ENCODE data around the gene GALP.
"Not testable (repeated sequence)": the region's sequence is repeated elsewhere in the genome, so short reads cannot be mapped to it uniquely, and the experiment has no call there.

GALP gene

GRCh38 chr19:56174086-56174485 lies 1.7 kb upstream of the GALP start:
- Histone ChIP-seq H4K20me1 (ENCODE audit: insufficient read depth, low read length) (no peaks in the 10 kb centered on the region), H3K36me3 (replicated peaks; ENCODE audit: low read depth, low read length) (no peaks in the 10 kb centered on the region), H3K9ac (ENCODE audit: low read length) (no peak overlapping the region), H3K4me1 (ENCODE audit: low read length) (peaks cover 6% of the 10 kb centered on the region), H3K4me3 (ENCODE audit: low read length) (no peak overlapping the region), H3K4me2 (ENCODE audit: low read length) (no peak overlapping the region), H3K9me3 (ENCODE audit: insufficient read depth, low read length) (no peaks in the 10 kb centered on the region), H3K27ac (ENCODE audit: low read length) (no peak overlapping the region), H2AFZ (ENCODE audit: low read depth, low read length) (no peak overlapping the region), H3K27me3 (ENCODE audit: low read depth, low read length) (peaks cover 11% of the 10 kb centered on the region; the same call in 1 of the 2 replicates), H3K79me2 (ENCODE audit: low read length) (no peaks in the 10 kb centered on the region)
- TF ChIP-seq EZH2phosphoT487 (IDR thresholded peaks at IDR 0.05; ENCODE audit: low read depth) (no peak), CTCF (IDR thresholded peaks at IDR 0.05; ENCODE audit: low read depth, low read length) (no peak)

GRCh38 chr19:56174550-56174949 lies 1.3 kb upstream of the GALP start:
- Histone ChIP-seq H2AFZ (ENCODE audit: low read depth, low read length) (no peak overlapping the region), H3K4me2 (ENCODE audit: low read length) (no peak overlapping the region), H3K4me1 (ENCODE audit: low read length) (peaks cover 6% of the 10 kb centered on the region)

GRCh38 chr19:56176310-56176709 lies 502 bp downstream of the GALP start:
- not testable (repeated sequence) for H3K4me1 ChIP-seq (ENCODE audit: low read length); H3K36me3 ChIP-seq (replicated peaks; ENCODE audit: low read depth, low read length); H3K27me3 ChIP-seq (ENCODE audit: low read depth, low read length); H3K4me3 ChIP-seq (ENCODE audit: low read length); H3K9ac ChIP-seq (ENCODE audit: low read length); H3K4me2 ChIP-seq (ENCODE audit: low read length); H2AFZ ChIP-seq (ENCODE audit: low read depth, low read length); H3K9me3 ChIP-seq (ENCODE audit: insufficient read depth, low read length); H3K79me2 ChIP-seq (ENCODE audit: low read length); H3K27ac ChIP-seq (ENCODE audit: low read length); H4K20me1 ChIP-seq (ENCODE audit: insufficient read depth, low read length)

More at GRCh38 chr19:56174550-56174949, 1.3 kb upstream of the GALP start:
- Histone ChIP-seq H3K27me3 (ENCODE audit: low read depth, low read length) (peaks cover 11% of the 10 kb centered on the region; the same call in 1 of the 2 replicates), H3K79me2 (ENCODE audit: low read length) (no peaks in the 10 kb centered on the region), H3K9me3 (ENCODE audit: insufficient read depth, low read length) (no peaks in the 10 kb centered on the region), H3K36me3 (replicated peaks; ENCODE audit: low read depth, low read length) (no peaks in the 10 kb centered on the region), H4K20me1 (ENCODE audit: insufficient read depth, low read length) (no peaks in the 10 kb centered on the region), H3K4me3 (ENCODE audit: low read length) (no peak overlapping the region), H3K9ac (ENCODE audit: low read length) (no peak overlapping the region), H3K27ac (ENCODE audit: low read length) (no peak overlapping the region)
- TF ChIP-seq EZH2phosphoT487 (IDR thresholded peaks at IDR 0.05; ENCODE audit: low read depth), result no peak
- TF ChIP-seq CTCF (IDR thresholded peaks at IDR 0.05; ENCODE audit: low read depth, low read length), result no peak

GRCh38 chr19:56176881-56177280 lies 1.1 kb downstream of the GALP start:
- Histone ChIP-seq H3K36me3 (replicated peaks; ENCODE audit: low read depth, low read length) (no peaks in the 10 kb centered on the region), H3K27ac (ENCODE audit: low read length) (no peak overlapping the region), H3K79me2 (ENCODE audit: low read length) (no peaks in the 10 kb centered on the region), H3K4me3 (ENCODE audit: low read length) (no peak overlapping the region), H3K4me2 (ENCODE audit: low read length) (no peak overlapping the region), H3K27me3 (ENCODE audit: low read depth, low read length) (0 out of 2 replicates have a peak, but pooled peaks cover 6% of the 10 kb centered on the region), H2AFZ (ENCODE audit: low read depth, low read length) (no peak overlapping the region), H3K4me1 (ENCODE audit: low read length) (peaks cover 2% of the 10 kb centered on the region; the same call in 1 of the 2 replicates), H4K20me1 (ENCODE audit: insufficient read depth, low read length) (no peaks in the 10 kb centered on the region), H3K9ac (ENCODE audit: low read length) (no peak overlapping the region), H3K9me3 (ENCODE audit: insufficient read depth, low read length) (no peaks in the 10 kb centered on the region)
- no peak for TF ChIP-seq CTCF (IDR thresholded peaks at IDR 0.05; ENCODE audit: low read depth, low read length)
- TF ChIP-seq EZH2phosphoT487 (IDR thresholded peaks at IDR 0.05; ENCODE audit: low read depth), result no peak
